VCaP (cell line): ENCODE results near the gene SIRT1.

Experiments
- H3K27ac ChIP-seq: fragments of 450-650 bp; 2 replicates; pipeline ENCODE4 v1.5.1; 2017
- TF ChIP-seq, protein P1 (sequence below): fragments of 450-650 bp; conservative IDR thresholded peaks from 2 replicates; pipeline ENCODE4 v1.5.1; 2017; ENCODE audit warnings: mild to moderate bottlenecking, moderate library complexity

Gene SIRT1

GRCh38 chr10:67843284-67843683 is 41.2 kb upstream of the SIRT1 start:
- TF ChIP-seq, protein P1, sequence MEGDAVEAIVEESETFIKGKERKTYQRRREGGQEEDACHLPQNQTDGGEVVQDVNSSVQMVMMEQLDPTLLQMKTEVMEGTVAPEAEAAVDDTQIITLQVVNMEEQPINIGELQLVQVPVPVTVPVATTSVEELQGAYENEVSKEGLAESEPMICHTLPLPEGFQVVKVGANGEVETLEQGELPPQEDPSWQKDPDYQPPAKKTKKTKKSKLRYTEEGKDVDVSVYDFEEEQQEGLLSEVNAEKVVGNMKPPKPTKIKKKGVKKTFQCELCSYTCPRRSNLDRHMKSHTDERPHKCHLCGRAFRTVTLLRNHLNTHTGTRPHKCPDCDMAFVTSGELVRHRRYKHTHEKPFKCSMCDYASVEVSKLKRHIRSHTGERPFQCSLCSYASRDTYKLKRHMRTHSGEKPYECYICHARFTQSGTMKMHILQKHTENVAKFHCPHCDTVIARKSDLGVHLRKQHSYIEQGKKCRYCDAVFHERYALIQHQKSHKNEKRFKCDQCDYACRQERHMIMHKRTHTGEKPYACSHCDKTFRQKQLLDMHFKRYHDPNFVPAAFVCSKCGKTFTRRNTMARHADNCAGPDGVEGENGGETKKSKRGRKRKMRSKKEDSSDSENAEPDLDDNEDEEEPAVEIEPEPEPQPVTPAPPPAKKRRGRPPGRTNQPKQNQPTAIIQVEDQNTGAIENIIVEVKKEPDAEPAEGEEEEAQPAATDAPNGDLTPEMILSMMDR, result no peak

GRCh38 chr10:67849331-67850011 is 35.0 kb upstream of the SIRT1 start:
- TF ChIP-seq, protein P1, result no peak
- H3K27ac ChIP-seq, result peak overlapping the region; percentile 86

More at GRCh38 chr10:67843284-67843683, 41.2 kb upstream of the SIRT1 start:
- H3K27ac ChIP-seq, result no peak overlapping the region

- H3K27ac ChIP-seq, result no peak overlapping the region
These were observed 33.3 kb upstream of the SIRT1 start for GRCh38 chr10:67851186-67851585.

DNA sequence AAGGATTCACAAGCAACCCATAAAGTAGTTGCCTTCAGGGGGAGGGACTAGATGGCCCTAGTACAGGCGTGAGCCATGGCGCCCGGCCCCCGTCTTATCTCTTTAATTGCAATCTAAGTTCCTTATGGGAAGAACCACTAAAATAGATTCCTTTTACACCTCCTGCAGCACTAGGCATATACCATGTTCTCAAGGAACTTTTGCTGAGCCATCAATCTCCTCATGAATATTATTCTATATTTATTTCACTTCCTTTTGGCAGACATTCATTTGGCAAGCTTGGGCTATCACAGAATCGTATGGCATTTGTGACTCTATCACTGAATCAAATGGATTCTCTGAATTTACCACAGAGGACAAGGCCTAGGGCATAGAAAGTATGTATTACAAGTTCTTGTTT is 31.7 kb upstream of the SIRT1 start:
- TF ChIP-seq, protein P1, result no peak
- no peak overlapping the region for H3K27ac ChIP-seq

More at GRCh38 chr10:67851186-67851585, 33.3 kb upstream of the SIRT1 start:
- TF ChIP-seq, protein P1, result no peak

DNA sequence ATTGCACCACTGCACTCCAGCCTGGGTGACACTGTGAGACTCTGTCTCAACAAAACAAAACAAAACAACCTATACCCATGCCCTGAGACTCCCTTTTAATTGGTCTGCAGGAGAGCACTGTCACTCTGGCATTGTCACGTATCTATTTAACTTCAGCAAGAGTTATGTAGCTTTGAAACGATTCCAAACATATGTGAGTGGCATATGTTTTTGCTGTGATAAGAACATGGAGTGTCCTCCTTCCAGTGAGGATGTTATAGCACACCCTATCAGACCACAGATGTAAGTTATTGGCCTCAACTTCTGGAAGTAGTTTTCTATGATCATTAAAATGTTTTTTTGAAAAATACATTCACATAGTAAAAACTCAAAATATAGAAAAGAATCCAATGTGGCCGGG is 30.9 kb upstream of the SIRT1 start:
- TF ChIP-seq, protein P1, result no peak
- no peak overlapping the region for H3K27ac ChIP-seq

DNA sequence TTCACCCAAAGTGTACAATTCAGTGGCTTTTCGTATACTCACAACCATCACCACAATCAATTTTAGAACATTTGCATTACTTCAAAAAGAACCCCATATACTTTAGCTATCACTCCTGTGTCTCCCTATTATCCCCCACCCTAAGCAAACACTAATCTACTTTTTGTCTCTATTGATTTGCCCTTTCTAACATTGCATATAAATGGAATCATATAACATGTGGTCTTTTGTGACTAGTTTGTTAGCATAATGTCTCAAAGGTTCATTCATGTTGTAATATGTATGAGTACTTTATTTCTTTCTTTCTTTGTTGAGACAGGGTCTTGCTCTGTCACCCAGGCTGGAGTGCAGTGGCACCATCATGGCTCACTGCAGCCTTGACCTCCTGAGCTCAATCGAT is 25.5 kb upstream of the SIRT1 start:
- TF ChIP-seq, protein P1, result no peak
- no peak overlapping the region for H3K27ac ChIP-seq

- H3K27ac ChIP-seq, result no peak overlapping the region
- TF ChIP-seq, protein P1, result no peak
These were observed 22.6 kb upstream of the SIRT1 start for GRCh38 chr10:67861750-67862432.
